Fibroblast of gingiva (primary cell): Measurements from ENCODE around the gene SFSWAP.
"Not testable (repeated sequence)": the region's sequence is repeated elsewhere in the genome, so short reads cannot be mapped to it uniquely, and the experiment has no call there.

Source experiments
- DNase-seq: peaks from one replicate; pipeline ENCODE4 v3.0.0-alpha.2; 2011; ENCODE audit warnings: low read depth

SFSWAP gene

GRCh38 chr12:131710464-131711457 is at the start of gene SFSWAP:
SFSWAP (plus strand) TSS chr12:131711090; CDS start chr12:131711230, 140 bp downstream.
- DNase-seq = peak; percentile 76

- not testable (repeated sequence) for DNase-seq
These were observed 49.5 kb upstream of the SFSWAP start for GRCh38 chr12:131661170-131661985.

- DNase-seq = not testable (repeated sequence)
These were observed 49.0 kb upstream of the SFSWAP start for GRCh38 chr12:131661986-131662288.

GRCh38 chr12:131662346-131662745 is 48.5 kb upstream of the SFSWAP start:
- DNase-seq = not testable (repeated sequence)

GRCh38 chr12:131665666-131666065 is 45.2 kb upstream of the SFSWAP start:
- not testable (repeated sequence) for DNase-seq

- DNase-seq = not testable (repeated sequence)
These were observed 44.4 kb upstream of the SFSWAP start for GRCh38 chr12:131666486-131666885.

- not testable (repeated sequence) for DNase-seq
These were observed 43.8 kb upstream of the SFSWAP start for GRCh38 chr12:131666978-131667601.

- DNase-seq = no peak
These were observed 39.6 kb upstream of the SFSWAP start for GRCh38 chr12:131671276-131671675.

GRCh38 chr12:131671871-131672270 is 39.0 kb upstream of the SFSWAP start:
- no peak for DNase-seq

GRCh38 chr12:131672311-131672940 is 38.5 kb upstream of the SFSWAP start:
- DNase-seq = no peak

GRCh38 chr12:131672941-131673887 is 37.7 kb upstream of the SFSWAP start:
- no peak for DNase-seq

GRCh38 chr12:131673888-131674257 is 37.0 kb upstream of the SFSWAP start:
- DNase-seq = no peak

- no peak for DNase-seq
These were observed 36.5 kb upstream of the SFSWAP start for GRCh38 chr12:131674373-131674772.

GRCh38 chr12:131675126-131676080 is 35.5 kb upstream of the SFSWAP start:
- no peak for DNase-seq

GRCh38 chr12:131676544-131676943 is 34.3 kb upstream of the SFSWAP start:
- no peak for DNase-seq

- DNase-seq = not testable (repeated sequence)
These were observed 33.8 kb upstream of the SFSWAP start for GRCh38 chr12:131677067-131677466.

- DNase-seq = no peak
These were observed 33.2 kb upstream of the SFSWAP start for GRCh38 chr12:131677699-131678098.

GRCh38 chr12:131678389-131679181 is 32.3 kb upstream of the SFSWAP start:
- not testable (repeated sequence) for DNase-seq

- DNase-seq = not testable (repeated sequence)
These were observed 31.7 kb upstream of the SFSWAP start for GRCh38 chr12:131679186-131679585.
